AG10803 (cell line): ENCODE measurements around the gene RSPH1.

Experiments used
- DNase-seq: peaks from one replicate; pipeline ENCODE4 v3.0.0; 2010; ENCODE audit warnings: low read depth
- H3K4me3 ChIP-seq: 2 replicates; pipeline ENCODE4 v1.5.1; 2011; ENCODE audit warnings: mild to moderate bottlenecking, low read length, control low read depth
- CTCF ChIP-seq: conservative IDR thresholded peaks from 2 replicates; pipeline ENCODE4 v1.5.1; 2011; ENCODE audit warnings: mild to moderate bottlenecking, low read length, control low read depth, inconsistent platforms

RSPH1 gene

DNA sequence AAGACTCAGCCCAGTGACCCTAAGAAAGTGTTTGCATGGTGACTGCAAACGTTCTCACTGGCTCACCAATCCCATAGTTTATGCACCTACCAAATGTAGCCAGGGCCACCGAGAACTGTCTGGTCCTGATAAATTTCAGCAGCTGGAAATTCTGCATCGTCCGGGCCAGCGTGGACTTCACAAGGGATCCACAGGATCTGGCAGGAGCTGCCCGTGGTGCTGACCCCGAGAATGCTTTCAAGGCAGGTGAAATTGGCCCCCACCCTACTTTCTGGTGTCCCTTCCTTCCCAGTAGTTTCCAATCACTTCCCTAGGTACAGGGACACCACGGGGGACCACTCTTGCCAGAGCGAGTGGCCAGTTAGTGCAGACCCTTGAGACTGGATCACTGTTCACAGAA is 66.2 kb downstream of the RSPH1 start:
- no peak for TF ChIP-seq CTCF

DNA sequence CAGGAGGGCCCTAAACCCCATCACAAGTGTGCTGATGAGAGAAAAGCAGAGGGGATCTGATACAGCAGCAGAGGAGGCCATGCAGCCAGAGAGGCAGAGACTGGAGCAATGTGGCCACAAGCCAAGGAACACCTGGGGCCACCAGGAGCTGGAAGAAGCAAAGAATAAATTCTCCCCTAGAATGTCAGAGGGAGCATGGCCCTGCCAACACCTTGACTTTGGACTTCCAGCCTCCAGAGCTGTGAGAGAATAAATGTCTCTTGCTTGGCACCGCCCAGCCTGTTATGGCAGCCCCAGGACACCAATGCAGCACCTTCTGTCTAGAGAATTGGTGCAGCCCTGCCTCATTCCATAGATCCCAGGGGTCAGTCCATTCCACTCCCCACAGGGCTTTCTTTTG is 67.0 kb downstream of the RSPH1 start:
- H3K4me3 ChIP-seq, result no peak overlapping the region
- no peak for DNase-seq
- TF ChIP-seq CTCF, result no peak

More for the DNA sequence above, 66.2 kb downstream of the RSPH1 start:
- no peak for DNase-seq
- no peak overlapping the region for H3K4me3 ChIP-seq

DNA sequence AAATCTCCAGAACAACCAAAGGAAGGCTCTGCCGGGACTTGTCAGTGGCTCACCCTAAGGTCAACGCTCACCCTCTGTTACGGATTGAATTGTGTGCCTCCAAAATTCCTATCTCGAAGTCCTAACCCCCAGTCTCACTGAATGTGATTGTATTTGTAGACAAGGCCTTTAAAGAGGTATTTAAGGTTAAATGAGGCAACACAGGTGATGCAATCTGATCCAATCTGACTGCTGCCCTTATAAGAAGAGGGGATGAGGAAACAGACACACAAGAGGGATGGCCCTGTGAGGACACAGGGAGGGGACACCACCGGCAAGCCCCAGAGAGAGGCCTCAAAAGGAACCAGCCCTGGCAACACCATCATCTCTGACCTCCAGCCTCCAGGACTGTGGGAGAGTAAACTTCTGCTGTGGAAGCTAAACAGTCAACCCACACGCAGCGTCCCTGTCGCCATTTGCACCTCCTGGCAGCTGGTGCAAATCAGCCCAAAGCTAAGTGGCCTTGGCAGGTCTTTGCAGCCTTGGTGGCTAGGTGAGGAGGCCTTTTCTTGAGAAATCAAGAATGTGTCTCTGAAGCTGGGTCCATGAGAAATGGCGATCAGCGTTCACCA is 68.1 kb downstream of the RSPH1 start:
- no peak for TF ChIP-seq CTCF
- no peak for DNase-seq
- no peak overlapping the region for H3K4me3 ChIP-seq

DNA sequence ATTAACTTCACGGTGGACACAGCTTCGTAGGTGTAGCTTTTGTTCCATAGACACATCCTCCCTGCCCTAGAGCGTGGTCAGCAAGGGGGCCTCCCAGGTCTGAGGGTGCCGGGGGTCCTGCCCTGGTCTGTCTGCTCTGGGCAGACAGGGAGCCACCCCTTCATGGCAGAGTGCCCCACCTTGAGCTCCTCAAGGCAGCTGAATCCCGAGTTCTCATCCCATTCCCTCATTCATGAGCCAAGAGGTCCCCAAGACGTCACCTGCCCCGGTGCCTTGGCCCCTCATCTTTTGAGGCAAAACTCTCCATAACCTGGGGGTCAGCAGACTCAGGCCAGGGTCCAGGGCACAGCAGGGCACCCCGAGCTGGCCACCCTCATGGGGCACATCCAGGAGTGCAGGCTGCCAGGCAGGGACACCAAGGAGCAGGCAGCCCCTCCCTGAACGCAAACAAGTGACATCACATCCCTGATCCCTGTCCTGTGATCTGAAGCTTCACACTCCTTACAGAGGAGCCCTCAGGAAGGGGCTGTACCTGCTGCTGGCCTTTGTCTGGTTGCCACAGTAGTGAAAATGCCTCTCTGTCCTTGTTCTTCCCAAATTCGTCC is 69.0 kb downstream of the RSPH1 start:
- no peak for DNase-seq
- no peak for TF ChIP-seq CTCF
- no peak overlapping the region for H3K4me3 ChIP-seq

GRCh38 chr21:42426424-42426823 is 69.6 kb downstream of the RSPH1 start:
- no peak for DNase-seq
- no peak overlapping the region for H3K4me3 ChIP-seq
- no peak for TF ChIP-seq CTCF

DNA sequence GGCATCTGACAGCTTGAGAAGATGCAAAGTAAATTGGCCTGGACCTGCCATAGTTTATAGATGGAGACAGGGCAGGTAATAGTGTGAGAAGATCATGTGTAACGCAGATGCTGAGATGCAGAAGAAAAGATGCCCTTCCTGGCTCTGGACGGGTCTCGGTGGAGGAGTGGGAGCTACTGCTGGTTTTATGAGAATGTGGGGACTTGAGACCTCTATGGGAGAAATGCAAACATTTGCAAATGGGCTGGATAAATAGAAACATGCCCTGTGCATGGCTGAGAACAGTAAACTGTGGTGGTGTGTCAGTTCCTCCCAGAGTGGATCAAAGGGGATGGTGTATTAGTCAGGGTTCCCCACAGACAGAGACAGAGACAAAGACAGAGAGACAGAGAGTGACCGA is 70.4 kb downstream of the RSPH1 start:
- DNase-seq, result no peak
- no peak for TF ChIP-seq CTCF
- no peak overlapping the region for H3K4me3 ChIP-seq

GRCh38 chr21:42424914-42425541 is 71.0 kb downstream of the RSPH1 start:
- no peak for DNase-seq
- TF ChIP-seq CTCF, result no peak
- no peak overlapping the region for H3K4me3 ChIP-seq
